Fibroblast of upper back skin (primary cell): Measurements from ENCODE around the gene RBM18.

Source experiments
- DNase-seq: peaks from one replicate; pipeline ENCODE4 v3.0.0-alpha.2; 2013

Gene RBM18

DNA sequence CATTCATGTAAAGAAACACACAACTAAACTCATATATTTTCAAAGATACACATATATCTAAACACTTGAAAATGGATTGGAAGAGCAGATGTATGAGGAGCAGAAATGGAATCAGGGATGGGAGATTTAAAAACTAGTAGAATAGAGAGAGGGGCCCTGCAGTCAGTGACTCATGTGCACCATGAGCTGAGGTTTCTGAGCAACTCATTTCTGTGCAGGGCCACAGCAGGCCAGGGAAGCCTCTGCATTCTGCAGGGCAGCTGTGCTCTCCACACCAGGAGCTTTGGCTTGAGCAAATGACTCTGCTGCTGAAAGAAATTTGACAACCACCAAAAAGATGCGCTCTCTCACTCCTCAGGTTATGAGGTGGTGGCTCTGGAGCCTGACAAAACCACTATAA is 63.0 kb downstream of the RBM18 start:
- DNase-seq, result peak; percentile 40

DNA sequence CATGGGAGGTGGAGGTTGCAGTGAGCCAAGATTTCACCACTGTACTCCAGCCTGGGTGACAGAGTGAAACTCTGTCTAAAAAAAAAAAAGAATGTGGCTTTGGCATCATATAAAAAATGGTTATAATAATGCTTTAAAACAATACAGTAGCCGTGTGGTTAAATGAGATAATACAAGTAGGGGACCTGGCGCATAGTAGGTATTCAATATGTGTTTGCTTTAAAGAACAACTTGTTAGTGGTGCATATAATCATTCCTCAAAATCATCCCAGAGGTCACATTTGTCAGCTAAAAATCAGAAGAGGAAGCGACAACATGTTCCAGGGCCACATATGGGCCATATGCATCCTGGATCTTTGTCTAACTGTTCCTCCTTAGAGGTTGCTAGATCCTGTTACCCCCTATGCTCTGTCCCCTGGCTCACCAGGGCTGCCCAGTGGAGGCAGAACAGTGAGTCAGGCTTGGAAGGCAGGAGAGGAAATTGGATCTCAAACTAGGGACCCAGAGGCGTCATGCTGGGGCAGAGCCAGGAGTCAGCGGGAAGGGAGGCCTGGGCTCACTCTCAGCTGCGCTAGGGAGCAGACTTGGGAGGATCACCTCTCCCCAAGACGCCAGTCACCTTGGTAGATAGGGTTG is 63.6 kb downstream of the RBM18 start:
- DNase-seq, result peak; percentile 52

- DNase-seq, result no peak
Measured at GRCh38 chr9:122197882-122198281, 66.8 kb downstream of the RBM18 start.

DNA sequence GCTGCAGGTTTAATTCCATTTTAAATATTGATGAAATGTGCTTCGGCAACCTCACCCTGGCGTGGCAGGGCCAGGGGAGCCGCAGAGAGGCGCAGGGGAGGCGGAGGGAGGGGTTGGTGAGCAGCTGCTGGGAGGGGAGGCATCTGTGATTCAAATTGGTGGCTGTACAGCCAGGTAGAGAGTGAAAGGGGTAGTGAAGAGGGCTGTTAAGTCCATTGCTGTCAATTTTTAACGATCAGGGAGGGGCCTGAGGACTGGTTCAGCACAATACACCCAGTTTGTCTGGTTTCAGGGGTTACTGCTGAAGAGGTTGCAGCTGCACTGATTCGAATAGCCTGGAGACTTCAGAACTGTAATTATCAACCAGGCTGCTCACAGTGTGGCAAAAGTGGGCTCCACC is 67.2 kb downstream of the RBM18 start:
- no peak for DNase-seq

GRCh38 chr9:122195875-122196274 is 68.8 kb downstream of the RBM18 start:
- DNase-seq, result no peak

DNA sequence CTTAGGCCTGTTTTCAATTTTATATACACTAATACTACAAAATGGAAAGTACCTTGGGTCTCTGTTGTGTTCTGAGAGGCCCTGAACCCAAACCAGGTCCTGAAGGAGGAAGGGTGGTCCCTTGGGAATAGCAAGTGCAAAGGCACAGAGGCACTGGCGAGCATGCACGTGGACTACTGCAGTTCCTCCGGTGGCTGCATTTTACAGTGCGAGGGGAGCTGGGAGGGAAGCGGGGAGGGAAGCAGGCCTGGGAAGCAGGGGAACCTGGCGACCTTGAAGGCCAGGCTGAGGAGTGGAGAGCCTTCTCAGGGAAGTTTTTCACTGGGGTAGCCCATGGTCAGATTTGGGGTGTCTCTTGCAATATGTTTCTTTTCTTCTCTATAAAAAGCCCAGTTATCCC is 71.0 kb downstream of the RBM18 start:
- DNase-seq, result no peak

DNA sequence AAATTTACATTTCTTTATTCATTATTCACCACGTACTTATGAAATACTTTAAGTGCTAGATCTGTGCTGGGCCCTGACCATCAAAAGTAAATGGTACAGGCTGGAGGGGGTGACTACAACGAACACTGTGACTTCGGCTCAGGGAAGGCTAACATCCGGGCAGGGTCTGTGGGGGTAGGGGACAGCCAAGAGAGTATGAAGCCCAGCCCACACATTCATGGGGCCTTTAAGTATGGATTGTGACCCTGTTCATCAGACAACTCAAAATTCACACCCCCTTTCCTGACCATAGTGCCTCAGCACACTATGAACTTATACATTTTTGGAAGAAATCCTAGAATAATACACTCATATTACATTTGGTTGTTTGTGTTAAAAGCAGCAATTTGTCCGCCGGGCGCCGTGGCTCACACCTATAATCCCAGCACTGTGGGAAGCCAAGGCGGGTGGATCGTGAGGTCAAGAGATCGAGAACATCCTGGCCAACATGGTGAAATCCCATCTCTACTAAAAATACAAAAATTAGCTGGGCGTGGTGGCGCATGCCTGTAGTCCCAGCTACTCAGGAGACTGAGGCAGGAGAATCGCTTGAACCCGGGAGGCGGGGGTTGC is 71.6 kb downstream of the RBM18 start:
- DNase-seq, result no peak

- DNase-seq, result no peak
Measured at GRCh38 chr9:122192261-122192875, 72.3 kb downstream of the RBM18 start.

DNA sequence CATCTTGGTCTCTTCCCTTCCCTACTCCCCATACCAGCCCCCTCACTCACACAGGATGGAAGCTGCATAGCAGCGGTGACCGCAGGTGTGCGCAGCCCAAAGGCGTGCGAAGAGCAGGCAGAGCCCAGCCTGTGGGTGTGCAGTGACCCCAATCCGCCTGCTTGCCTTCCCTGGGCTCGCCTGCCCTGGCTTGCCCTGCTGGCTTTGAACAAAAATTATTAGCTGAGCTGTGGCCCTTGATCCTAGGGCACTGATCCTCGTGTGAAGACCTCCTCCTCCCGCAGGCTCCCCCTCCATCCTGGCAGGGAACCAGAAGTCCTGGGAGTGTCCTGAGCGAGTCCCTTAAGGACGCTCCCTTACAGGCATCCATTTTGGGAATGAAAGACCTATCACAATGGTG is 73.1 kb downstream of the RBM18 start:
- no peak for DNase-seq

DNA sequence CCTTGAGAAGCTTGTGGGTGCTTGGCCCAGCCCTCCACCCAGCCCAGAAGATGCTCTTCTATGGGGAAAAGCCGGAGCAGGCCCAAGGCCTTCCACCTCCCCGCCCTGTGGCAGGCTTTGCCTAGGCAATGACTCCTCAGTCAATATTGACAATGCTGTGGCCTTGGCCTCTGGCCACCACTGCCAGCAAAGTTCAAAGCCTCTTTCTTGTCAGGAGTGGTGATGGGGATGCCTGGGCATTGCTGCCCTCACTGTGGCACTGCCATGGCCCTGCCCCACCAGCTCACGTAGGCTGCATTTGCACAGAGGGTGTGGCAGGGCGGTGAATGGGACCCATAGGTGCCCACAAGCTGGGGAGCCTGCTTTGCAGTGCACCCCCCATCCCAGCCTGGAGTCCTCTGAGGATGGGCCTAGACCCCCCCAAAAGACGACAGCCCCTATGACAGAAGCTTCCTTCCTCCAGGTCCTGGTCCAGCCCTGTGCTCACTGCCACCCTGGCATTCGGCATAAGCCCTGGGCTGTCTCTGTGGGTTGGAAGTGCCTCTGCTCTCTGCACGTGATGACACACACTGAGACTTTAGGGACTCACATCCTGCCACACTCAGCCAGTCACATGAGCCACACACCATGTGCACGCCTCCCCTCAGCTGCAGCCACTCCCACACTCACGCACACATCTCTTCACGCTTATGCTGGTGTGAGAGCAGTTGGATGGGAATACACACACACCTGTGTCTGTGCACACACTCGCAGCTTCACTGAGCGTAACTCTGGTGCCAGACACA is 73.9 kb downstream of the RBM18 start:
- no peak for DNase-seq

DNA sequence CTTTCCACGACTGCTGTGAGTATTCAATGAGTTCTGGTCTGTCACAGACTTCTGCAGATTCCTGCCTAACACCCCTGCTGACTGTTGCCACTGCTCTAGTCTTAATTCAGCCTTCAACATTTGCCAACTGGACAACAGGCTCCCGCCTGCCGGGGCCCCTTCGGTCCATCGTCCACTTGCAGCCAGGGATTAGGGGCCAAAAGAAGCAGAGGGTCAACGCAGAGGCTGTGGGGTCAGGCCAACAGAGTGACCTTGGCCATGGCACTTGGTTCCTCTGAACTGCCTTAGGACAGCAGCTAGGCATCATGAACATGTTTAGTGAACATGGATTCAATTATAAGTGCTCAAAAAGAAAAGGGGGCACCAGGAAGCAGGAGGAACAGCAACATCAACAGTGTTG is 76.3 kb downstream of the RBM18 start:
- no peak for DNase-seq
